SKM-1 treated with dmso at 0.1 percent for 144 hours (cell line): ENCODE results near the gene ESYT2.

ENCODE experiments used
- DNase-seq: peaks from one replicate; lab custom pipeline; 2025; ENCODE audit not compliant: unreplicated experiment; lab: John Stamatoyannopoulos, UW

Gene ESYT2

GRCh38 chr7:158828133-158829020 is 932 bp downstream of the ESYT2 start:
- DNase-seq = no peak

GRCh38 chr7:158827411-158828132 is 1.7 kb downstream of the ESYT2 start:
- DNase-seq = no peak

DNA sequence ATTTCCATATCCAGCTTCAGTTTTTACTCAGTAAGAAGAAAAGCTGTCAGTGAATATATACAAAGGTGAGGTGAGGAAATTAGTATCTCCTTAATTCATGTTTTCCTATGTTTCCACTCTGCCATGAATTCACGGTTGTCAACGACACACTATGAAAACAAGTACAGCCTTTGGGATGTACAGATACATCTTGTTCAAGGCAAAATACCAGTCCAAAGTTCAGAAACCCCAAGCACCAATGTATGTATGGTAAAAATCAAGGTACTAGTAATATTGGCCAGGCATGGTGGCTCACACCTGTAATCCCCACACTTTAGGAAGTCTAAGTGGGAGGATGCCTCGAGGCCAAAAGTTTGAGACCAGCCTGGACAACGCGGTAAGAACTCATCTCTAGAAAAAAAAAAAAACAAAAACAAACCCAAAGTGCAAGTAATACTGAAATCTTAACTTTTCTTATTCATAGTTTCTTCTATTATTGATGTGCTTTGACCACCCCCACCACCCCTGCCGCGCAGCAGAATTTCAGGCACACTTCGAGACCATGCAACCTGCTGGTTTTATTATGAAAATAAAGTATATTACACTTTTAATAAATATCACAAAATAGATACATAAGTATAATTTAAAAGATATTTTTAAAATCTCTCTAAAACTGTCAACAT is 3.5 kb downstream of the ESYT2 start:
- DNase-seq = no peak

GRCh38 chr7:158824028-158824427 is 5.3 kb downstream of the ESYT2 start:
- peak; percentile 61 for DNase-seq

DNA sequence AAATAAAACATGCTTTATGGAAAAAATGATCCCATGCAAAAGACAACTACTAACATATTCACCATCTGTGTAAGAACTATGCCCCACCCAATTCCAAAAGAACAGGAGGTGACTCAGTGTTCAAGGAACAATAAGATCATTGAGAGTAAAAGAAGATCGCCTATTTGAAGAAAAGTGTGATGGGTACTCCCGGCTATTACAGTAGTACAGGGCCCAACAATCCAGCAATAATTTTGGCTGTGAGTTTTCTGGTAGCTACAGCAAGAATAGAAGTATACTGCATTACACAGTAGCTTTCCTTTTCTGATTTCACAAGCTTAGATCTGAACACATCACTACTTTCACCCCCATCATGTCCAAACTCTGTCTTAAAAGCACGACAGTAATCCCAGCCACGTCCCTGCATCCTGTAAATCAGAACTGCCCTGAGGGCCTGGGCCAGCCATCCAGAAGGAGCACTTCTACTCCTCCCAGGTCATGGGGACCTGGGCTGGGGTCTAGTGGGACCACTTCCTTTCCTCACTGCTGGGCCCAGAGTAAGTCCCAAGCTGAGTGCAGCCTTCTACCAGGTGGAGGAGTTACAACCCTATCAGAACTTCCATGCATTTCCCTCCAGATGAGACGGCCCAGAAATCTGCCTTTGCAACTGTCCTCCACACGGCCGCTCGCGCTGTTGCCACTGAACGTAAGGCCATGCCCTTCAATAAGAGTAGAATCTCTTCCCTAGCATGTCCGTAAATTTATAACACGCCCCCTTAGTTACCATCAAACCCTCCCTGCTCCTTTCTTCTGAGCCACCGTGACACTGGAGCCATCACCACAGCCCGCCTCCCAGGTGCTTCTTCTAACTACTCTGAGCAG is 7.9 kb downstream of the ESYT2 start:
- no peak for DNase-seq

- DNase-seq = no peak
These were observed 8.7 kb downstream of the ESYT2 start for GRCh38 chr7:158820656-158821055.

GRCh38 chr7:158819571-158820203 is 9.6 kb downstream of the ESYT2 start:
- DNase-seq = no peak

DNA sequence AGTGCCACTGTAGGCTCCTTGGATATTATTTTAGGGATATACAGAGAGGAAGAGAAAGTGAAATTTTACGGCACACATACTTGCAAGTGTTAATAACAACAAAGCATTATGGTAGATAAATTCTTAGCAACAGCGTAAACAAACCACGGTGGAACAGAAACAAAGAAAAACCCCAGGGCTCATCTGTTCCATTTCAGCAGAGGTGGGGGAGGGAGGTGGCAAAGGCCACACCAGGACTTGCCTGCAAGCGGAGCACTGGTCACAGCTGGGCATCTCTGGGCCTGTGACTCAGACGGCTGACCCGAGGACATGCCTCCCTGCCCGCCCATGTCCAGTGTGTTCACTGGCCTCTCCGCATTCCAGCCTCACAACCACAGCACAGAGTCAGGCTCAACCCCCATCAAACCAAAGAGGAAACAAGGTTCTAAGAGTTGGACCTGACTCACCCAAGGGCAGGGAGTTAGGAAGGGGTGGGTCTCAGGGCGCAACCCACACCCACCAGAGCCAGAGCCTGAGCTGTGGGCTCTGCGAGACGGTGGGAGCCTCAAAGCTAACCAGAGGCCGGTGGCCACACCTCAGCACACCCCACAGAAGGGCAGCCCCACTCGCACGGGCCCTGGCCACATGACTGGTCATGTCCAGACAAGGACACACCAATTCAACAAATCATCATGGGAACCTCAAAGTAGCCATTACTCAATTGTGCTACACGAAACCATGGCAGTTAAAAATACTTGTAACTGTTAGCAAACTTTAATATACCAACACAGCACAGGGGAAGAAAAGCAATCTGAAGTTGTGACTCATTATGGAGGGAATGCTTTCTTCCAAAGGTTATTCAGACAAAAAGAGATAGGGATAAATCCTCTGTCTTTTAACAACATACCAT is 10.7 kb downstream of the ESYT2 start:
- peak; percentile 33 for DNase-seq

DNA sequence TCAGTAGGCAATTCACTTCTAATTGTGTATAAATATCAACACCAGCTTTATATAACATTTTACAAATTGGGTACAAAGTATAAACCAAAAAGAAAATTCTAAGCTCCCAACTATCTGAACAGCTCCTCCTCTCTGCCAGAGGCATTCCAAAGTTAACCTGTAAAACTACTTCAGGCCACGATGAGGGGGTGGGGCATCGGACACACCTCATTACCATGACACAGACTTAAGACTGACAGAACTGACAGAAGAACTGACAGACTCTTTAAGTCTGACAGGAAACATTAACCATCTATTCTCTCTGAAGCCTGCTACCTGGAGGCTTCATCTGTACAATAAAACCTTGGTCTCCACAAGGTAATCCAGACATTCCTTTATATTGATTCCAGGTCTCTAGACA is 12.3 kb downstream of the ESYT2 start:
- DNase-seq = no peak

- no peak for DNase-seq
These were observed 13.0 kb downstream of the ESYT2 start for GRCh38 chr7:158816271-158816670.

DNA sequence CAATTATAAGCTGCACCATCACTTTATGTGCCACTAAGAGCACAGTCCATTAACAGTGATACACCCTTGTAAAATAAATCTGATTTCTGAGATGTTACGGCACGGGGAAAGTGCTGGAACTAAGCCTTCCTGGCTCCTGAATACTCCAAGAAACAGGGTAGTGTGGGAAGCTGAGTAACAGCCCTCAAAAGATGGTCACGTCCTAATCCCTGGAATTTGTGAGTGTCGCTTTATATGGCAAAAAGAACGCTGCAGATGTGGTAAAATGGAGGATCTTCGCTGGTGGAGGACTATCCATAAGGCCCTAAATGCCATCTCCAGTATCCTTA is 13.5 kb downstream of the ESYT2 start:
- DNase-seq = no peak

DNA sequence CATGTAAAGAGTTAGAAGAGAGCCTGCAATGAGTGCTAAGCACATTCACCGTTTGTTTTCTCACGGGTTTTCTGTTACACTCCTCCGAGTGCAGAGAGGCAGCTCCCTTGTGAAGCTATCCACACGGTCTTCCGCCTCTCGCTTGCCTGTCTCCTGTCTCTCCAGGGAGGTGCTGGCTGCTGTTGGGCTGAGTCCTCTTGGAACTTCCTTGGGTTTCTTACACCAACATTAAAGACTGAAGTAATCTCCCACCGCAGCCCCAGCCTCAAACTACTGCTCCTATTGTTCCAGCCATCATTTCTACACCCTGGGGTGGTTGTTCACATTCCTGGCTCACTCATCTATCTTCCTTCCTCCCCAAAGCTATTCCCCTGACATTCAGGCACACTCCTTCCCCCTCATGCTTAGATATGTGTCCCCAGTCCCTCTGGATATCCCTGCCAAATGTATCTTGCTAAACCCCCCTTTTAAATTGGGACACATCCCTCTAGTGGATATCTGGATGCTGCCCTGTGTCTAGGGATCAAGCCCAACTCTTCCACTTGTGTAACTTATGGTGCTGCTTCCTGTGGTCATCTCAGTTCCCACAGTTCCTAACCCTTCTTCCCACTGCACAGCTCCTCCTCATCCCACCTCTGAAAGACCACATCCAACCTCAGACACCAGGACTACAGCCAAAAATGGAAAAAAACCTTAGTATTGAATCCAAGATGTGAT is 14.1 kb downstream of the ESYT2 start:
- no peak for DNase-seq

GRCh38 chr7:158814637-158815036 is 14.7 kb downstream of the ESYT2 start:
- DNase-seq = no peak

DNA sequence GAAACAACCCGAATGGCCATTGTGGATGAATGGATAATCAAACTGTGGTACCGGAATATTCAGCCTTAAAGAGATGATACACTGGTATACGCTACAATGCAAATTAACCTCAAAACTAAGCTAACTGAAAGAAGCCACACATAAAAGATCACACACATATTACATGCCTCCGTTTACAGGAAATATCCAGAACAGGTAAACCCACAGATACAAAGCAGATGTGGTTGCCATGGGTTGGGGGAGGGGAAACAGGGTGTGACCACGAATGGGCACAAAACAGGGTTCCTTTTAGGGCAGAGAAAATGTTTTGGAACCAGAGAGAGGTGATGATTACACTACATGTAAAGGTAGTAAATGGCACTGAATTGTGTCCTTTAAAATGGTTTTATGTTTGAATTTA is 16.6 kb downstream of the ESYT2 start:
- no peak for DNase-seq

- no peak for DNase-seq
These were observed 17.4 kb downstream of the ESYT2 start for GRCh38 chr7:158811894-158812293.

DNA sequence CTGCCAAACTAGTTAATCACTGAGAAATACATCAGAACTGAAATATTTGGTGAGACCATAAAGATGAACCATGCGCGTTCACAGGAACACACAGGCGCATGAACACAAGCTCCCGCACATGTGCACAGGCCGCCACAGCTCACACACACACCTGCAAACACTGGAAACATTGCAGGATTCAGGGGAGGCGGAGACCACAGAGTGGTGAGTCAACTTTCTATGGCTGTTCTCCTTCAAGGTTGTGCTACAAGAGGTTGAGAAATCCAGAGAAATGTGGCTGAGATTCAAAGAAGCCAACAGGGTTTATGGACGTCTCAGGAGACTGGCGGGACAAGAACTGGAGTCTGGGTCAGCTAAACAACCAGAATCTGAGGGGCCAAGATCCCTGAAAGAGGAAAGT is 17.8 kb downstream of the ESYT2 start:
- no peak for DNase-seq

GRCh38 chr7:158810846-158811245 is 18.5 kb downstream of the ESYT2 start:
- DNase-seq = no peak

GRCh38 chr7:158809596-158809995 is 19.7 kb downstream of the ESYT2 start:
- no peak for DNase-seq

DNA sequence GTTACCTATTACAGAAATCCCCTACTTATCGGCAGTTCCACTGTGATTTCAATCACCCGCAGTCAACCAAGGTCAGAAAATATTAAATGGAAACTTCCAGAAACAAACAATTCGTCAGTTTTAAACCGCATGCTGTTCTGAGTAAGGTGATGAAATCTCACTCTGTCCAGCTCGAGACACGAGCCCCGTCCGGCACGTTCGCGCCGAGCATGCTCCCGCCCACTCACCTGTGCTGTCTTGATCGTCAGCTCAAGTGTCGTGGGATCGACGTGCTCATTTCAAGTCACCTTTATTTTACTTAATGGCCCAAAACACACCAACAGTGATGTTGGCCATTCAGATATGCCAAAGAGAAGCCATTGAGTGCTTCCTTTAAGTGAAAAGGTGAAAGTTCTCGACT is 21.2 kb downstream of the ESYT2 start:
- DNase-seq = no peak
